Stimulated activated CD4-positive, alpha-beta T cell treated with anti-CD3 and anti-CD28 coated beads, TNF-alpha, amount 100 ng/mL, for 48 hours (primary cell): ENCODE data around the gene SIRPD.
"Not testable (repeated sequence)": the region's sequence is repeated elsewhere in the genome, so short reads cannot be mapped to it uniquely, and the experiment has no call there.

ENCODE experiments used
- DNase-seq, 3 donors: peaks; one replicate each; pipeline ENCODE4 v3.0.0-alpha.2; 2020; ENCODE audit warnings: low read depth in 3 of 3

The SIRPD gene

GRCh38 chr20:1557605-1558004 is at the start of gene SIRPD:
Gene SIRPD (minus strand): TSS chr20:1557705. CDS start chr20:1557653, 52 bp downstream.
- DNase-seq, result no peak

- no peak for DNase-seq
These were observed 43.2 kb upstream of the SIRPD start for GRCh38 chr20:1600736-1601135.

GRCh38 chr20:1595333-1595732 is 37.8 kb upstream of the SIRPD start:
- no peak for DNase-seq

- DNase-seq, result no peak
These were observed 31.3 kb upstream of the SIRPD start for GRCh38 chr20:1588533-1589460.

- no peak for DNase-seq
These were observed 30.5 kb upstream of the SIRPD start for GRCh38 chr20:1587781-1588532.

GRCh38 chr20:1579488-1579887 is 22.0 kb upstream of the SIRPD start:
- no peak for DNase-seq

- DNase-seq, result no peak
These were observed 20.4 kb upstream of the SIRPD start for GRCh38 chr20:1577906-1578305.

GRCh38 chr20:1577313-1577712 is 19.8 kb upstream of the SIRPD start:
- DNase-seq, result not testable (repeated sequence)

GRCh38 chr20:1576641-1577040 is 19.1 kb upstream of the SIRPD start:
- no peak for DNase-seq

GRCh38 chr20:1576003-1576402 is 18.5 kb upstream of the SIRPD start:
- DNase-seq, result not testable (repeated sequence)

- DNase-seq, result not testable (repeated sequence)
These were observed 14.1 kb upstream of the SIRPD start for GRCh38 chr20:1571583-1571982.

GRCh38 chr20:1569415-1569881 is 11.9 kb upstream of the SIRPD start:
- DNase-seq, result no peak

GRCh38 chr20:1568163-1568490 is 10.6 kb upstream of the SIRPD start:
- no peak for DNase-seq

- DNase-seq, result no peak
These were observed 10.1 kb upstream of the SIRPD start for GRCh38 chr20:1567392-1568162.

GRCh38 chr20:1566701-1567100 is 9.2 kb upstream of the SIRPD start:
- DNase-seq, result no peak

GRCh38 chr20:1565461-1565860 is 8.0 kb upstream of the SIRPD start:
- no peak for DNase-seq

GRCh38 chr20:1563598-1563997 is 6.1 kb upstream of the SIRPD start:
- DNase-seq, result no peak

- no peak for DNase-seq
These were observed 5.1 kb upstream of the SIRPD start for GRCh38 chr20:1562622-1563021.

GRCh38 chr20:1561350-1561749 is 3.8 kb upstream of the SIRPD start:
- no peak for DNase-seq

- no peak for DNase-seq
These were observed 1.6 kb downstream of the SIRPD start for GRCh38 chr20:1555952-1556351.

- DNase-seq, result no peak
These were observed 17.6 kb downstream of the SIRPD start for GRCh38 chr20:1539816-1540419.

- DNase-seq, result no peak
These were observed 18.9 kb downstream of the SIRPD start for GRCh38 chr20:1538655-1539054.
